ENCODE data around the gene PKP3.

- TF ChIP-seq CTCF (IDR thresholded peaks at IDR 0.05; ENCODE audit: low read length) = no peak
- no peak for TF ChIP-seq EZH2 (optimal IDR thresholded peaks at IDR 0.05; ENCODE audit: low read depth, low read length)
Observed at GRCh38 chr11:434496-434895, 40.5 kb downstream of the PKP3 start.
